Breast epithelium (tissue), 4 donors: ENCODE data around the gene ACBD4. TPM values are rescaled to one million over a fixed set of nuclear protein-coding genes. Genes with fewer than 3 reads are reported as not detected.

ENCODE experiments used
- DNase-seq, 2 donors: peaks; one replicate each; pipeline ENCODE4 v3.0.0-alpha.2; 2019; ENCODE audit warnings: low spot score in 2 of 2
- H3K27ac ChIP-seq, 2 donors: fragments of 200-600 bp; sonication (generic) in 1 of 2; one replicate each; pipeline ENCODE4 v1.5.1; 2016 to 2019; ENCODE audit warnings: mild to moderate bottlenecking in 1 of 2
- H3K27me3 ChIP-seq, 2 donors: fragments of 200-600 bp; sonication (generic) in 1 of 2; one replicate each; pipeline versions ENCODE4 v1.5.1 to v1.6.0; 2017 to 2019; ENCODE audit warnings: control low read depth in 1 of 2, mild to moderate bottlenecking in 1 of 2
- H3K36me3 ChIP-seq: fragments of 200-600 bp; one replicate; pipeline ENCODE4 v1.5.1; 2019
- H3K4me1 ChIP-seq, 2 donors: fragments of 200-600 bp; sonication (generic); one replicate each; pipeline ENCODE4 v1.5.1; 2016 to 2019; ENCODE audit warnings: control low read depth in 1 of 2
- H3K4me3 ChIP-seq, 3 donors: fragments of 200-600 bp; sonication (generic); 1 replicate in 2 of 3; 2 replicates in 1 of 3; pipeline ENCODE4 v1.5.1; 2016 to 2019; ENCODE audit warnings: mild to moderate bottlenecking in 3 of 3, moderate library complexity in 2 of 3
- H3K9me3 ChIP-seq, 2 donors: fragments of 200-600 bp; sonication (generic) in 1 of 2; one replicate each; pipeline ENCODE4 v1.5.1; 2016 to 2019; ENCODE audit warnings: control low read depth in 1 of 2
- POLR2A ChIP-seq: fragments of 450-650 bp; IDR thresholded peaks from one replicate; pipeline ENCODE4 v1.6.1; 2016; ENCODE audit warnings: antibody characterized with exemption, mild to moderate bottlenecking, moderate library complexity
- POLR2AphosphoS5 ChIP-seq, 3 donors: sonication (generic); formaldehyde crosslinking; IDR thresholded peaks; one replicate each; pipeline ENCODE4 v1.6.1; 2017; ENCODE audit warnings: antibody characterized with exemption in 3 of 3
- intact Hi-C: fragments of 100-400 bp; cut with DNase I; formaldehyde crosslinking; loops from one replicate; pipeline ENCODE4 v1.15.1; 2023; ENCODE audit warnings: low total_unique reads
- total RNA-seq, 3 donors: library from RNA; depleted of rRNA; stranded (reverse); fragments of >200 nt; gene quantifications; one replicate each; pipeline ENCODE4 v1.1.0, GENCODE V29; 2016
- TF ChIP-seq, protein P1 (sequence below), 3 donors: fragments of 450-650 bp; IDR thresholded peaks; one replicate each; pipeline ENCODE4 v1.5.1; 2016 to 2017; ENCODE audit warnings: antibody characterized with exemption in 3 of 3, mild to moderate bottlenecking in 3 of 3, moderate library complexity in 3 of 3

The ACBD4 gene
- total RNA-seq, 3 donors from 2014 or later, result 13.8 to 28.8 (median 15.7) TPM

- intact Hi-C loops, result no loop called here
- no peaks in the 10 kb centered on the region for H3K36me3 ChIP-seq
- DNase-seq, result no peak
These were observed 48.7 kb downstream of the ACBD4 start for GRCh38 chr17:45184144-45184543.

DNA sequence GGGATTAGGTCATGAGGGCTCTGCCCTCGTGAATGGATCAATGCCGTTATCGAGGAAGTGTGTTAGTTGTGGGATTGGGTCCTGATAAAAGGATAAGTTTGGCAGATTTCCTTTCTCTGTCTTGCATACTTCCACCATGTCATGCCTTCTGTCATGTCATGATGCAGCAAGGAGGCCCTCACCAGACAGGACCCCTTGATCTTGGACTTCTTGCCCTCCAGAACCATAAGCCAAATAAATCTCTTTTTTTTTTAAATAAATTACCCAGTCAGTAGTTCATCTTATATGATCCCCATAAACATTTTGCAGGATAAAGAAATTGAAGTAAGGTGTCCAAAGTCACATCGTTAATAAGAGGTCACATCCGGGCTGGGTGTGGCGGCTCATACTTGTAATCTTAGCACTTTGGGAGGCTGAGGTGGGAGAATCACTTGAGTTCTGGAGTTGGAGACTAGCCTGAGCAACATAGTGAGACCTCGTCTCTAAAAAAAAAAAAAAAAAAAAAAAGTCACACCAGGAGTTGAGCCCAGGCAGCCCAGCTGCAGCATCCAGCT is 51.4 kb downstream of the ACBD4 start:
- Histone ChIP-seq H3K36me3 (no peaks in the 10 kb centered on the region), H3K27me3 (no peaks in the 10 kb centered on the region), H3K4me1 (no peaks in the 10 kb centered on the region), H3K4me3 (no peak overlapping the region), H3K27ac (no peak overlapping the region), H3K9me3 (no peaks in the 10 kb centered on the region)
- TF ChIP-seq, protein P1, sequence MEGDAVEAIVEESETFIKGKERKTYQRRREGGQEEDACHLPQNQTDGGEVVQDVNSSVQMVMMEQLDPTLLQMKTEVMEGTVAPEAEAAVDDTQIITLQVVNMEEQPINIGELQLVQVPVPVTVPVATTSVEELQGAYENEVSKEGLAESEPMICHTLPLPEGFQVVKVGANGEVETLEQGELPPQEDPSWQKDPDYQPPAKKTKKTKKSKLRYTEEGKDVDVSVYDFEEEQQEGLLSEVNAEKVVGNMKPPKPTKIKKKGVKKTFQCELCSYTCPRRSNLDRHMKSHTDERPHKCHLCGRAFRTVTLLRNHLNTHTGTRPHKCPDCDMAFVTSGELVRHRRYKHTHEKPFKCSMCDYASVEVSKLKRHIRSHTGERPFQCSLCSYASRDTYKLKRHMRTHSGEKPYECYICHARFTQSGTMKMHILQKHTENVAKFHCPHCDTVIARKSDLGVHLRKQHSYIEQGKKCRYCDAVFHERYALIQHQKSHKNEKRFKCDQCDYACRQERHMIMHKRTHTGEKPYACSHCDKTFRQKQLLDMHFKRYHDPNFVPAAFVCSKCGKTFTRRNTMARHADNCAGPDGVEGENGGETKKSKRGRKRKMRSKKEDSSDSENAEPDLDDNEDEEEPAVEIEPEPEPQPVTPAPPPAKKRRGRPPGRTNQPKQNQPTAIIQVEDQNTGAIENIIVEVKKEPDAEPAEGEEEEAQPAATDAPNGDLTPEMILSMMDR (IDR thresholded peaks at IDR 0.05), result no peak
- no peak for TF ChIP-seq POLR2A
- TF ChIP-seq POLR2AphosphoS5 (IDR thresholded peaks at IDR 0.05), result no peak
- DNase-seq, result no peak
- intact Hi-C loops, result no loop called here

More at GRCh38 chr17:45184144-45184543, 48.7 kb downstream of the ACBD4 start:
- H3K9me3 ChIP-seq, result no peaks in the 10 kb centered on the region
- H3K4me1 ChIP-seq, result no peaks in the 10 kb centered on the region
- H3K4me3 ChIP-seq, result no peak overlapping the region
- TF ChIP-seq, protein P1 (IDR thresholded peaks at IDR 0.05), result no peak
- TF ChIP-seq POLR2A (no peak), POLR2AphosphoS5 (IDR thresholded peaks at IDR 0.05) (no peak)
- no peaks in the 10 kb centered on the region for H3K27me3 ChIP-seq
- no peak overlapping the region for H3K27ac ChIP-seq

GRCh38 chr17:45189009-45189408 is 53.5 kb downstream of the ACBD4 start:
- Histone ChIP-seq H3K27ac (no peak overlapping the region), H3K9me3 (no peaks in the 10 kb centered on the region), H3K4me1 (no peaks in the 10 kb centered on the region), H3K4me3 (no peak overlapping the region), H3K27me3 (no peaks in the 10 kb centered on the region), H3K36me3 (no peaks in the 10 kb centered on the region)
- TF ChIP-seq, protein P1 (IDR thresholded peaks at IDR 0.05), result no peak
- TF ChIP-seq POLR2AphosphoS5 (IDR thresholded peaks at IDR 0.05), result no peak
- no peak for TF ChIP-seq POLR2A
- no peak for DNase-seq
- intact Hi-C loops, result no loop called here

- Histone ChIP-seq H3K27ac (no peak overlapping the region), H3K36me3 (no peaks in the 10 kb centered on the region), H3K4me1 (no peaks in the 10 kb centered on the region), H3K27me3 (no peaks in the 10 kb centered on the region), H3K9me3 (no peaks in the 10 kb centered on the region), H3K4me3 (no peak overlapping the region)
- no peak for DNase-seq
- TF ChIP-seq, protein P1 (IDR thresholded peaks at IDR 0.05), result no peak
- TF ChIP-seq POLR2A (no peak), POLR2AphosphoS5 (IDR thresholded peaks at IDR 0.05) (no peak)
- intact Hi-C loops, result no loop called here
These were observed 55.2 kb downstream of the ACBD4 start for GRCh38 chr17:45190503-45191255.

Other genes starting within 250 kb of the ACBD4 start
- gene EFTUD2, start 236.2 kb upstream of the ACBD4 start, total RNA-seq, result 10 to 100 TPM; 58.1 to 71.4 (median 60.0) TPM
- 10 to 100 TPM in 2 of 3 donors, 1 to 10 TPM in 1; 4.2 to 37.0 (median 11.8) TPM for gene GFAP, start 220.2 kb upstream of the ACBD4 start, total RNA-seq
- under 1 TPM in 2 of 3 donors, not detected in 1; 0.15 to 0.64 TPM for gene KIF18B, start 187.9 kb upstream of the ACBD4 start, total RNA-seq
- gene C1QL1, start 167.4 kb upstream of the ACBD4 start, total RNA-seq, result 1 to 10 TPM in 1 of 3 donors, under 1 TPM in 1, not detected in 1; 0.98 to 7.2 TPM
- gene DCAKD, start 84.1 kb upstream of the ACBD4 start, total RNA-seq, result 10 to 100 TPM; 44.0 to 76.8 (median 48.2) TPM
- 100 to 1,000 TPM in 1 of 3 donors, 10 to 100 TPM in 2; 81.9 to 130 (median 84.0) TPM for gene NMT1, start 74.4 kb upstream of the ACBD4 start, total RNA-seq
- 10 to 100 TPM; 30.8 to 62.2 (median 41.1) TPM for gene PLCD3, start 3.2 kb upstream of the ACBD4 start, total RNA-seq
- 10 to 100 TPM; 21.3 to 35.6 (median 33.4) TPM for gene HEXIM1, start 12.8 kb downstream of the ACBD4 start, total RNA-seq
- 10 to 100 TPM in 2 of 3 donors, 1 to 10 TPM in 1; 6.6 to 13.3 (median 13.2) TPM for gene HEXIM2, start 26.2 kb downstream of the ACBD4 start, total RNA-seq
- 10 to 100 TPM in 2 of 3 donors, 1 to 10 TPM in 1; 9.2 to 31.2 (median 10.8) TPM for gene FMNL1, start 86.2 kb downstream of the ACBD4 start, total RNA-seq
- under 1 TPM in 1 of 3 donors, not detected in 2; 0.44 TPM for gene SPATA32, start 126.4 kb downstream of the ACBD4 start, total RNA-seq
- gene MAP3K14, start 181.3 kb downstream of the ACBD4 start, total RNA-seq, result 10 to 100 TPM in 1 of 3 donors, 1 to 10 TPM in 2; 4.3 to 12.3 (median 6.9) TPM